Transverse colon (tissue), 4 donors: Measurements from ENCODE around the gene FAT4. TPM values are rescaled to one million over a fixed set of nuclear protein-coding genes. Genes with fewer than 3 reads are reported as not detected.
A peak's percentile ranks its signal among the peaks of the same experiment; 100 is the strongest.

ENCODE experiments used
- DNase-seq: peaks from one replicate; pipeline ENCODE4 v3.0.0-alpha.2; 2019
- H3K27ac ChIP-seq, 4 donors: fragments of 200-600 bp; sonication (generic); 2 replicates each; pipeline ENCODE4 v1.5.1; 2016 to 2018; ENCODE audit warnings: inconsistent platforms in 4 of 4
- H3K27me3 ChIP-seq: fragments of 200-600 bp; sonication (generic); 2 replicates; pipeline ENCODE4 v1.5.1; 2017; ENCODE audit warnings: inconsistent platforms
- H3K36me3 ChIP-seq, 4 donors: fragments of 200-600 bp; sonication (generic); 2 replicates each; pipeline ENCODE4 v1.5.1; 2017 to 2019; ENCODE audit warnings: inconsistent platforms in 4 of 4
- H3K4me1 ChIP-seq, 4 donors: fragments of 200-600 bp; sonication (generic); 2 replicates each; pipeline ENCODE4 v1.5.1; 2017 to 2020; ENCODE audit warnings: inconsistent platforms in 4 of 4
- H3K4me3 ChIP-seq, 4 donors: fragments of 200-600 bp; sonication (generic); 1 replicate in 1 of 4; 2 replicates in 3 of 4; pipeline versions ENCODE4 v1.5.1 to v1.6.1; 2017 to 2019; ENCODE audit warnings: inconsistent platforms in 4 of 4
- H3K9me3 ChIP-seq, 2 donors: fragments of 200-600 bp; sonication (generic); 2 replicates each; pipeline ENCODE4 v1.5.1; 2017 to 2019; ENCODE audit warnings: inconsistent platforms in 2 of 2
- EP300 ChIP-seq: sonication (generic); formaldehyde crosslinking; IDR thresholded peaks from one replicate; pipeline ENCODE4 v1.6.1; 2017; ENCODE audit warnings: antibody characterized with exemption, low read depth
- POLR2A ChIP-seq: fragments of 450-650 bp; IDR thresholded peaks from one replicate; pipeline ENCODE4 v1.6.1; 2016; ENCODE audit warnings: antibody characterized with exemption, mild to moderate bottlenecking, moderate library complexity
- POLR2AphosphoS5 ChIP-seq, 3 donors: sonication (generic); formaldehyde crosslinking; IDR thresholded peaks; one replicate each; pipeline ENCODE4 v1.6.1; 2016; ENCODE audit warnings: antibody characterized with exemption in 3 of 3
- WGBS, 2 donors: methylation state at CpG; one replicate each; pipeline ENCODE4 v1.1.5; 2018; ENCODE audit warnings: low coverage in 1 of 2; 5-methylcytosine and 5-hydroxymethylcytosine counted together
- in situ Hi-C, 4 donors: fragments of 200-750 bp; cut with MboI; loops; one replicate each; pipeline versions ENCODE4 v1.15.0 to v1.15.1; 2017; ENCODE audit warnings: low sequenced_read_pairs in 3 of 4, low pct_ligation_motif_present in 1 of 4, low pct_unique_long_range_greater_than_20kb in 1 of 4
- intact Hi-C: fragments of 100-400 bp; cut with DNase I; formaldehyde crosslinking; loops from one replicate; pipeline ENCODE4 v1.15.1; 2023; ENCODE audit warnings: low total_unique reads
- total RNA-seq, 4 donors: library from RNA; depleted of rRNA; stranded (reverse); fragments of >200 nt; gene quantifications; one replicate each; pipeline ENCODE4 v1.1.0, GENCODE V29; 2016
- TF ChIP-seq, protein P1 (sequence below), 5 experiments: fragments of 200-600 bp in 3 of 5; fragments of 450-650 bp in 2 of 5; sonication (generic) in 3 of 5; IDR thresholded peaks; 1 replicate in 2 of 5; 2 replicates in 3 of 5; pipeline ENCODE4 v1.5.1; 2016 to 2017; ENCODE audit warnings: antibody characterized with exemption in 5 of 5, inconsistent platforms in 3 of 5, mild to moderate bottlenecking in 2 of 5, moderate library complexity in 1 of 5

Gene FAT4
- total RNA-seq, 4 donors from 2014 or later = 4.1 to 15.9 (median 9.3) TPM

DNA sequence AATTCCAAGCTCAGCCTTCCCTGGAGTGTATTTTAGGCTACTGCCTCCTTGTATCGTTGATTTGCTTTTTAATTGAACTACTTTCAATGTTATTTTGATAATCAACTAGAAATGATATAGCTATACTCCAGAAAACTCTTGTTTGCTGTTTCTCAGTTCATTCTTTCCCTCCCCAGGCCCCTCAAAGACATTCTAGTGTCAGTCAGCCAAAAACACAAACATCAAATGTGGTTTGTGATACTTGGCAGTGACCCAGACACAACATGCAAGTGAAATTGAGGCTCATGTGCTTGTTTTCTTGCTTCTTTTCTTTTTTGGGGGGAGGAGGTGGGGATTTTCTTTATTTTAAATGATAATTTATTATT, 7.6 kb downstream of the FAT4 start:
- in situ Hi-C loops (loop anchor here in 2 of 4 donors (25.0 kb wide), 1 partner anchor 415 kb away; no protein-coding TSS in a partner anchor), intact Hi-C loops (no loop called here)
- H3K4me3 ChIP-seq = peak overlapping the region in 1 of 4 donors; percentile 0
- H3K27me3 ChIP-seq = peaks cover 8% of the 10 kb centered on the region
- H3K4me1 ChIP-seq = peaks cover 0 to 11% (median under 1%) of the 10 kb centered on the region in 4 donors
- no peak for TF ChIP-seq POLR2A
- TF ChIP-seq, protein P1, sequence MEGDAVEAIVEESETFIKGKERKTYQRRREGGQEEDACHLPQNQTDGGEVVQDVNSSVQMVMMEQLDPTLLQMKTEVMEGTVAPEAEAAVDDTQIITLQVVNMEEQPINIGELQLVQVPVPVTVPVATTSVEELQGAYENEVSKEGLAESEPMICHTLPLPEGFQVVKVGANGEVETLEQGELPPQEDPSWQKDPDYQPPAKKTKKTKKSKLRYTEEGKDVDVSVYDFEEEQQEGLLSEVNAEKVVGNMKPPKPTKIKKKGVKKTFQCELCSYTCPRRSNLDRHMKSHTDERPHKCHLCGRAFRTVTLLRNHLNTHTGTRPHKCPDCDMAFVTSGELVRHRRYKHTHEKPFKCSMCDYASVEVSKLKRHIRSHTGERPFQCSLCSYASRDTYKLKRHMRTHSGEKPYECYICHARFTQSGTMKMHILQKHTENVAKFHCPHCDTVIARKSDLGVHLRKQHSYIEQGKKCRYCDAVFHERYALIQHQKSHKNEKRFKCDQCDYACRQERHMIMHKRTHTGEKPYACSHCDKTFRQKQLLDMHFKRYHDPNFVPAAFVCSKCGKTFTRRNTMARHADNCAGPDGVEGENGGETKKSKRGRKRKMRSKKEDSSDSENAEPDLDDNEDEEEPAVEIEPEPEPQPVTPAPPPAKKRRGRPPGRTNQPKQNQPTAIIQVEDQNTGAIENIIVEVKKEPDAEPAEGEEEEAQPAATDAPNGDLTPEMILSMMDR (IDR thresholded peaks at IDR 0.05) = no peak
- no peak for TF ChIP-seq POLR2AphosphoS5 (IDR thresholded peaks at IDR 0.05)
- no peak for TF ChIP-seq EP300
- DNase-seq = no peak
- H3K36me3 ChIP-seq = no peaks in the 10 kb centered on the region
- WGBS, 2 donors = 41% methylated on average over 1 of the region's 1 CpG; no CpG with 5 or more reads in 1 of the 2 donors
- H3K27ac ChIP-seq = peak overlapping the region; percentile 30 to 54 (median 42)
- no peaks in the 10 kb centered on the region for H3K9me3 ChIP-seq

DNA sequence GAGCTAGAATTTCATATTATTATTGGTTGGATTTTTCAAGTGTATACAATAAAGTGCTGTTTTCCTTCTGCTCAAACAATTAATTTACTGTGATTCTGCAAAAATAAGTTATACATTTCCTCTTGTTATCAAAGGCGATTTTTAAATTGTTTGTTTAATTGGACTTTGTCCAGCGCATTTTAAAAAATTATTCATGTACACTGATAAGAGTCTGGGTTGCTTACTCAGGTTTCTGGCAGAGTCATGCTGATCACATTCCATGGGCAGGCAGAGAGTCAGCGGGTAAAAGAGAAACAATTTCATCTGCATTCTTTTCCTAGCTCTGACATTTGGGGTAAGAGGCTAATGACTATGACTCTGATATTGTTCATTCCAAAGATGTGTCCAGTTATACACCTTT, 8.9 kb downstream of the FAT4 start:
- no peaks in the 10 kb centered on the region for H3K9me3 ChIP-seq
- peak overlapping the region in 2 of 4 donors; percentile 4 to 18 for H3K27ac ChIP-seq
- intact Hi-C loops (no loop called here), in situ Hi-C loops (loop anchor here in 2 of 4 donors (25.0 kb wide), 1 partner anchor 414 kb away; no protein-coding TSS in a partner anchor)
- peak overlapping the region in 1 of 4 donors; percentile 0 for H3K4me3 ChIP-seq
- no peak for DNase-seq
- H3K27me3 ChIP-seq = no peaks in the 10 kb centered on the region
- no peaks in the 10 kb centered on the region for H3K36me3 ChIP-seq
- no peak for TF ChIP-seq POLR2AphosphoS5 (IDR thresholded peaks at IDR 0.05)
- no peak for TF ChIP-seq POLR2A
- TF ChIP-seq, protein P1 (IDR thresholded peaks at IDR 0.05) = no peak
- no peak for TF ChIP-seq EP300
- WGBS, 2 donors = 29 to 50% methylated on average over 2 to 3 of the region's 3 CpGs
- peaks cover 0 to 4% (median 0%) of the 10 kb centered on the region in 4 donors for H3K4me1 ChIP-seq

DNA sequence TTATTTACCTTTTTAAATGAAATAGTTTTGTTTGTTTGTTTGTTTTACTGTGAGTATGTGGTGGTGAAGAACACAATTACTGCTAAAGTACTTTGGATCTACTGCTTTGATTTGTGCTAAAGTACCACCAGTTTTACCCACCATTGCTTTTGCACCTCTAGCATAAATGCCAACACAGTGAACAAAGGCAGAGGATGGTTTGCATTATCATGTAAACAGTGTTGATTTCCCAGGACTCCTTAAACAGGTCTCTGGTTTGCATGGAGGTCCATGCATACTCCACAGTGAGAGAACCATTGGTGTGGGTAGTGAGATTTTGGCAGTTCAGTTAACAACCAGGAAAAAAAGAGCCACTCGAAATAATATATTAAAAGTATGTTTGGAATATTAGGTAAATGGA, 11.0 kb downstream of the FAT4 start:
- no peaks in the 10 kb centered on the region for H3K36me3 ChIP-seq
- TF ChIP-seq, protein P1 (IDR thresholded peaks at IDR 0.05) = no peak
- TF ChIP-seq POLR2AphosphoS5 (IDR thresholded peaks at IDR 0.05) (no peak), POLR2A (no peak), EP300 (no peak)
- no peak overlapping the region for H3K27ac ChIP-seq
- no peaks in the 10 kb centered on the region for H3K27me3 ChIP-seq
- no peaks in the 10 kb centered on the region for H3K4me1 ChIP-seq
- H3K4me3 ChIP-seq = no peak overlapping the region
- intact Hi-C loops (no loop called here), in situ Hi-C loops (no loop called here)
- 57% methylated on average over 1 of the region's 1 CpG for WGBS, 2 donors
- DNase-seq = no peak
- no peaks in the 10 kb centered on the region for H3K9me3 ChIP-seq

DNA sequence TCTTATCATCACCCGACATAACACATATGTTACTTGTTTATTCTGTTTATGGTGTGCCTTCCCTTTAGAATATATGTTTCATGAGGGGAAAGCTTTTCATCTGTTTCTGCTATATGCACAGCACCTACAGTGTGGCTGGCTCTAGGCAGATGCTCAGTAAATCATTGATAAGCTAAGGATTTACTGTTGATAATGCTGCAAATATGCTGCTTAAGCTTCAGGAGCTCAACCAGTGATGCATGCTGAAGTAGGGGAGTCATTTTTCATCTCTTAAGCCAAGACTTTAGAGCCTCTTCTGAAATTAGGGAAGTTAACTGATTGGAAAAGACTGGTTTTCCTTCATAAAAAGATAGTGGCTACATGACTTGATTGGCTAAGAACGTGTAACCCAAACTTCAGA, 16.4 kb downstream of the FAT4 start:
- Histone ChIP-seq H3K27me3 (no peaks in the 10 kb centered on the region), H3K4me1 (peaks cover 0 to 9% (median 2%) of the 10 kb centered on the region in 4 donors), H3K27ac (no peak overlapping the region), H3K4me3 (no peak overlapping the region), H3K36me3 (no peaks in the 10 kb centered on the region), H3K9me3 (no peaks in the 10 kb centered on the region)
- in situ Hi-C loops = no loop called here
- TF ChIP-seq EP300 (no peak), POLR2A (no peak), POLR2AphosphoS5 (IDR thresholded peaks at IDR 0.05) (no peak)
- TF ChIP-seq, protein P1 (IDR thresholded peaks at IDR 0.05) = no peak
- 70 to 74% methylated on average over 2 of the region's 2 CpGs for WGBS, 2 donors
- DNase-seq = no peak
- intact Hi-C loops = no loop called here
